NCI-H146 treated with DMSO at 0.1 percent for 48 hours (cell line): Measurements from ENCODE around the gene HDAC9.

ENCODE experiments used
- DNase-seq: peaks from one replicate; lab custom pipeline; 2025; ENCODE audit not compliant: unreplicated experiment; lab: John Stamatoyannopoulos, UW

The HDAC9 gene

DNA sequence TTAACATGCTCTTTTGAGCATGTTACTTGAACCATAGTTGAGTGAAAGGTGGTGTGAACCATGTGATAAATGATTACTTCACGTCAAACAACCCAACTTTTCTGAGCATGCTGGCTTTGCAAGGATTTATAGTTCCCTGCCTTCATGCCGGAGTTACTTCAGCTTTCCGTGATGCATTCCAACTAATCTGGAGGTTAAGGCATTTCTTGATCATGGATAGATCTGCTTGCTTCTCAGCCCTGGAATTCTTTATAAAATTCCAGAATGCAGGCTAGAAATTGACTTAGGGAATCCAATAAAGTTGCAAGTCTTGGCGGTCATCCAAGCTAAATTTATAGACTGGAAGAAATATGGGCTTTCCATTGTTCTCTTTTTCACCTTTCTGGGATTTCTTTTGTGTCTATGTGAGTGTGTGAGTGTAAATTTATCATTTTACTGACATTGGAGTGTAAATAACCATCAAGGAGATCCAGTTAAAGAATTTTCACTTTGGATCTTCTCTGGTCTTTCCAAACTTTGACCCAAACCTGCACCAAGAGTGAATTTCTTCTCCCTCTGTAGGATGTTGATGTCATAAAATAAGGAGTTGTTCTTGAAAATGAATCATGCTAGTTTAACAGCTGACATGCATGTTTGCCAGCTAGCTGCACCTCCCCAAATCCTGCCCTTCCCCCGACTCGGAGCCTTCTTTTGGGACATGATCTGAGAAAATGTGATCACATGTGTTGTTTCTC is 332.9 kb downstream of the HDAC9 start:
- DNase-seq: no peak

DNA sequence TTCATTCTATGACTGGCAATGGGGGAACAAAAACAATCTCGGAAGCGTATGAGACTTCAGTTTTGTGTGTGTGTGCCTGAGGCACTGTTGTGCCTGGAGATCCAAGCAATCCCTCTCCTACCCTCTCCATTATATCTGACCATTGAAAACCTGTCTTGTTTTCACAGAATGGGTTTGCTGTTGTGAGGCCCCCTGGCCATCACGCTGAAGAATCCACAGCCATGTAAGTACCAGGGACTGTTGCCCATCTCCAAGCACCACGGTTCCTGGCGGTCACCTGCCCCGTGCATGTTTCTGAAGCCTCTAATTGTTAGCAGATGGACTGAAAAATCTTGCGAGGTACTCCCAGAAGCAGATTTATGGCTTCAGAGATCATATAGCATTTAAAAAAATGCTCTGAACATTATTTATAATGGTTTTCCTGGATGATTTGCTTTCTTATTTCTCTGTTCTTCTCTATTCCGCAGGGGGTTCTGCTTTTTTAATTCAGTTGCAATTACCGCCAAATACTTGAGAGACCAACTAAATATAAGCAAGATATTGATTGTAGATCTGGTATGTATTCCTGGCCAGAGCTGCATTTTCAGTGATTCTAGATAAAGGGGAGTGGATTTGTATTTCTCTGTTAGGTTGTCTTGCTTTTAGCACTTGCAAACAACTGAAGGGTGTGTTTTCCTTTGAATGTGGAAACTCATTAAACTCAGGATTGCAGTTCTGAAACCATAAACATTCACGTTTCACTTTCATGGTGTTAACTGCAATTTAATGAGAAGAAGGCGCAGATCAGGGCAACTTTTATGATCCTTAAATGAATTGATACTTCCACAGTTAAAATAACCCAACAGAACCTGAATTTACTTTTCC is 333.7 kb downstream of the HDAC9 start:
- no peak for DNase-seq

DNA sequence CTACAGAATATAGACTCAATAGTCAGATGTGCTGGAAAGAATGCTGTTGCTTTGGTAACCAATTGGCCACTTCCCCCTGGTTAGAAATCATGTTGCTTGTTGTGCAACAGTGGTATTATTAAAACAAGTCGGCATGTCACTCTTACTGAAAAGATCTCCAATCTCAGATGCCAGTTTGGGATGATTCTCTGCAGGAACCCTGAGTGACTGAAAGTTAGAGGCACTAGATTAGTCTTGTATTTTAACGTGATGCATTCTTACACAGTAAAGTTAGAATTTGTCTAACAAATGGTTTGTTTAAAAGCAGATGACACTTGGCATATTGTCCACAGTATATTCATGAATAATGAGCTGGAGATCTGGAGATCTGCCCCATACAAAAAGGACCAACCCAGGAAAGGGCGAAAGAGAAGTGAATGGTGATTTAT is 334.3 kb downstream of the HDAC9 start:
- DNase-seq: no peak

DNA sequence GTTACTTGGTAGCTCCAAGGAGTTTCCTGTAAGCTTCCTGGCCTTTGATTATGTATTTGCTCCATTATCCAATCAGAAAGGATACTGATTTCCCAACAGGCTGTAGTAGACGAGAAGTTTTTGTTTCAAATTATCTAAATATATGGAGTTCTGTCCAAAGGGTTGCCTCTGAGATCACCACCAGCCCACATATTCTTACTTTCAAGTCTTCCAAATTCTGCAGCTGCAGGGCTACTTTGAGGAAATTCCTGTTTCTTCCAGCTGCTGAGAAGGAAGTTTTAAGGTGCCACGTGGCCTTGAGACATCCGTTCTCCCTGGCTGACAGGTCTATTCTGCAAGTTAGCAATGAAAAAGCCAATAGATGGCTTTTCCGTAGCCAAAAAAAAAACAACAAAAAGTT is 335.9 kb downstream of the HDAC9 start:
- DNase-seq: no peak

DNA sequence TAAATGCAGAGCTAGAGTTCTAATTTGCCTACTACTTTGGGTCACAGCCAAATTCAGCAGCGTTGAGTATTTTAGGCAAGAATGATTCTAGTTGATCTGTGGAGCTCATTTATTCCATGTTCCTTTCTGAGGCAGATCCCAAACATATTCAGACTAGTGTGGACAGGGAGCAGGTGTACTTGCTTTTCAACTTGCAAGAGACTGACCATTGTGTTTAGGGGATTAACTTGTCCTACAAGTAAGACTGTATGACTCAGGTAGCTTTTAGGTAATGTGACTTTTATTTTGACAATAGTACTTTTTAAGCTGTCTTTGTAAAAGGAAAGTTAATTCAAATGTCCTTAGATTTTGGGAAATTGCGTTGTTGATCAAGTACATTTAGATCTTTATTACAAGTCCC is 336.4 kb downstream of the HDAC9 start:
- no peak for DNase-seq

DNA sequence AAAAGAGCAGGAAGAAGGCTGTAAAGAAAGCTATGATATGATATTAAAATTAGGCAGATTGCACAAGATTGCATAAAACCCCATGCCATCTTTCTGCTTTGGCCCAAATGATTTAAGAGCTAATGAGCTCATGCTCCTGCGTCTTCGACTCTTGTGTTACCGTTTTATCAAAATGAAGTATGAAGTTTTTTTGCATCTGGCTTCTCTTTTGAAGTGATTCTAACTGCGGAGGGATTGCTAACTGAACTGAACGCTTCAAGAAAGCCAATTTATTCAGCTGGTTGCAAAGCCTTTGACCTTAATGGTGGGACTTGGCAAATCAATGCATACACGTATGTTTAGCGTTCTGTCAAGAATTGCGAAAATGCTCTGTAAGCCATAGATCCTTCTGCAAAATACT is 339.0 kb downstream of the HDAC9 start:
- DNase-seq: no peak

DNA sequence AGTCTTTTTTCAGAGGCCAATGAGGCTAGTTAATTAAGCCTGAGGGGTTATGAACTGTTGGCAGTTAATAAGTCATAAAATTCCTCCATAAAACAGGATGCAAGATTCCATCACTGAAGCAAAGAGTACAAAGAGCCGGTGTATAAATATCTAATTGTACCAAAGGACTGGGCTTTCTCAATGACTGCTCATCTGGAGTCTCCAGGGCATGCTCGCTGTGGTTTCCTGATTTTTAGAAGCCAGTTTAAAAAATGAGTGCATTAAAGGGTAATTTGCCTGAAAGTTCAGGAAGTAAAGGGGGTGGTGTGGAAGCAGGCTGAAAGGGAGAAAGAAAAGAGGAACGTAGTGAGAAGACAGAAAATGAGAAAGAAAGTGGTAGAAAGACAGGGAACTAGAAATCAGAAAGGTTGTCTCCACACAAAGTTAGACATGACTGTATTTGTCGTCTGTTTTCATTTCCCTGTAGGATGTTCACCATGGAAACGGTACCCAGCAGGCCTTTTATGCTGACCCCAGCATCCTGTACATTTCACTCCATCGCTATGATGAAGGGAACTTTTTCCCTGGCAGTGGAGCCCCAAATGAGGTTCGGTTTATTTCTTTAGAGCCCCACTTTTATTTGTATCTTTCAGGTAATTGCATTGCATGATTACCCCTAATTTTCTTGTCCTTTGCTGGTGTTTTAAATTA is 339.6 kb downstream of the HDAC9 start:
- DNase-seq: no peak

DNA sequence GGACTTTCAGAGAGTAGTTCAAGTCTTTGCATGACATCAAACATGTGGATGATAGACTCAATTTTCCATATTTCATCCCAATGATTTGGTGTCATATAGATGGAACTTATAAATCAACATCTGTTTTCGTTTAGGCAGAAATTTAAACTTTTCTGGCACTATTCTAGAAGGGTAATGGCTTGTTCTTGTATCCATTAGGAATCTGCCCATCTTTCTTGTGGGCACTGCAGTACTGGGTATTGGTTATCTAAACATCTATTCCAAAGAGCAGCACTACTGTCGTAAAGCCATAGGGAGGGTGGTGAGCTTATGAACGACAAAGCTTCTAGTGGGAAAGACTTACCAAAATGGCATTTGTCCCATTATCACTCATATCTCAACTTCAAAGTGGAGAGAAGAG is 348.4 kb downstream of the HDAC9 start:
- DNase-seq: no peak

DNA sequence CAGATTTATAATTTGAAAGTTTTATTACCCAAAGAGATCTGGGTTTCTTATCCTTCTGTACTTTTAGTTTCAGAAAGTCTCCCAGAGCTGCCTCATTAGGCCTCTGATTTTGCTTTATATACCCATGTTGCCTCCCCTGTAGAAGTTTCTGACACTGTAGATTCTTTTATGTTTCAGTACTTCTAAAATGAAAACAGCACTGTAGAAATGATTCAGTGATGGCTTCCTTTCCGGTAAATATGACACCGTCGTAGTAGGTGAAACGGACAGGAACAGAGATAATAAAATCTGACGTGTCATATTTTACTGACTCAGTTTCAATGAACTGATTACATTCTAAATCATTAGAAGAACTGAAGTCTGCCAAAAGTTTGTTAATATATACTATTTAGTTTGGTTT is 349.2 kb downstream of the HDAC9 start:
- no peak for DNase-seq

DNA sequence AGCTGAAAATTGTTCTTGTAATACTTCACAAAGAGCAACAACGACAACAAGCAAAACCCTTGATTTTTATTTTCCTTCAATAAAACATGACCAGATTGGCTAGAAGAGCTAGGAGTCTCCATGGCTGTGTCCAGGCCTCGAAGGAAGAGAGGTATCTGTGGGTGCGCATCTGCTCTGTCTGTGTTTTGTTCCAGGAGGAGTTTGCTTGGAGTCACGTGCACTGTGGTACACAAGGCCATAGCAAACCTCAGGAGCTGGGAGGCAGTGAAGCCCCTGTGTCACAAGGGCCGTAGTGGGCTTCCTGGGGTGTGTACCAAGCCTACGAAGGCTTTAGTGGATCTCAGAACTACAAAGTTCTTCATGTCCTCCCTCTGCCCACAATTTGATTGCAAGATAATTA is 350.2 kb downstream of the HDAC9 start:
- no peak for DNase-seq

DNA sequence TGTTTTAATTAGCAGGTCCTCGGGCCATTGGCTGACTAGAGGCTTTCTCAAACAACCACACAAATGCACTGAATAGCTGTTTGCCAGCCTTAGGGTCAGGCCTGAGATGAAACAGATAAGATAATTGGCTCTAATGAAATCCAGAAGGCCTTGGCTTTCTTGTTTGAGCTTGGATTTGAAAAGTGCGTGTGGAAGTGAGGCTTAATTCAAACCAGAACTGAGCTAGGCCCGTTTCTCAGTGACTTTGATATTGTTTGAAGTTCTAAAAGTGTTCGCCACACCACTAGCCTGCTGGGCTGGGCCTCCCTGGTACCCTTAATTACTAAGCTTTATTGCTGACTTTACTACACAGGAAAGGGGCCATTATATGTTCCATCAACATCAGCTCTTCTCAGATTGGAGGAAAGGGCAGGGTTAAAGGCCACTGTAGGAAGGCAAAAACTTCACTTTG is 351.2 kb downstream of the HDAC9 start:
- DNase-seq: peak; percentile 25

DNA sequence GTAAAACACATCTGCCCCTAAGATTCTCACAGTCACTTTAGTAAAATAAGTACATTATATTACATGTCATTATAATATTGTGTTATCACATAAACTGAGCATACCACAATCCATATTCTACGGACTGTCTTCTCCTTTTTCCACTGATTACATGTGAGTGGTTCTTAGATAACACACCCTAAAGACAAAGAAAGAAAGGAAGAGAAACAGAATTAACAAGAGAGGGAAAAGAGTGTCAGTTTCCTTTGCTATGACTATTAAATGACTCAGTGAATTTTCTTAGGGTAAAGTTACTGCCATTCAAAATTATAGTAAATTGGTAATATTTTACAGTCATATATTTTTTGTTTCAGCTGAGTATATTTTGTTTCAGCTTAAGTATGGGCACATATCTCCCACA is 353.6 kb downstream of the HDAC9 start:
- no peak for DNase-seq

DNA sequence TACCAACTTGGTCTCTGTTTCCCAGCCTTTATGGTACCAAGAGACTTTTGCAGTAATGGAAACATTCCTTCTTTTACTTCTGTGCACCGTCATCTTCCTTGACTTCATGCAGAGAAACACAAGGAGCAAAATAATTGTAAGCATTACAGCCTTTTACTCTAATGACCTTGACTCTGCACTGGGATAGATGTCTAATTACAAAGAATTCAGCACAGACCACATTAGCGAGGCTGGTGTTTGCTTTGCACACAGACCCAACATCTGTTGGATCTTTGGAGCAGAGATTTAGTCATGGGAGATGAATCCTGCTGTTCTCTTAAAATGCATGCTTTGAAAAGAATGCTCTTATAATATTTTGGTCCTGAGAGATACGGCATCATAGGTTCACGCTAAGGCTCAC is 360.2 kb downstream of the HDAC9 start:
- no peak for DNase-seq

DNA sequence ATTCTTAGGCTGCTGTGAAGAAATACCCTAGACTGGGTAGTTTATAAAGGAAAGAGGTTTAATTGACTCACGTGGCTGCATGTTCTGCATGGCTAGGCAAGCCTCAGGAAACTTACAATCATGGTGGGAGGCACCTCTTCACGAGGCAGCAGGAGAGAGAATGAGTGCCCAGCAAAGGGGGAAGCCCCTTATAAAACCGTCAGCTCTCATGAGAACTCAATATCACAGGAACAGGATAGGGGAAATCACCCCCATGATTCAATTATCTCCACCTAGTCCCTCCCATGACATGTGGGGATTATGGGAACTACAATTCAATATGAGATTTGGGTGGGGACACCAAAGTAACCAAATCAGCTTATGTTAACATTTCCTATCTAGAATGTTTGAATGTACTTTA is 362.7 kb downstream of the HDAC9 start:
- DNase-seq: no peak

DNA sequence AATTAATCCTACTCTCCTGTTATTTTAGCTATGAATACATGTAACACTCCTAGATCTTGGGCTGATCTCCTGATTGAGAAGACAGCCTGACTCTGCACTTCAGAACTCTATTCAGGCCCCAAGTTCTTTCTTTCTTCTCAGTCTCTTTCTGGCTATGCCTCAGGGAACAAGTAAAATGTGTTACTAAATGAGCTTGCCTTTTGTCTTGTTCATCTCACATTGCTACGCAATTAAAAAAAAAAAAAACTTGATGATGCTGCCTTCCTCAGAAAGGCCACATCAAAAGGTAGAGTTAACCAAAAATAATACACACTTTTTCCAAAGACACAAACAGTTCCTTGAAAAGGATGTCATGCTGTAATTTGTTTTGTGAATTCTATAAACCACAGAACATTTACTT is 363.8 kb downstream of the HDAC9 start:
- no peak for DNase-seq

DNA sequence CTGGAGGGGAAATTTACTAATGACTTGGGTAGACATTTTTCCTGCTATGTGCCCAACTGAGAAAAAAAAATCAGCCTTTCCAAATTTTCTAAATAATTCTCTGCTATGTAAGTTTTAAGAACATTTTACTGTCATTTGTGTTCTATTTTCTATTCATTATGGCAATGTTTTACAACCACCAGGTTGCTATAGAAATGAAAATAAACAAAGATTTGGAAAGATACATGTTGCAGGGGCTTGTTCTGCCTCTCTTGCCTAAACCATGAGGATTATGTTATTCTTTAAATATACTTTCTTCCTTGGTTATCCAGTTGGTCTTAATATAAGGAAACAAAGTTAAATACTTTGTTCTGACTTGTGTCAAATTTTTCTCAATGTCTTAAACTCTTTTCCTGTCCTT is 364.7 kb downstream of the HDAC9 start:
- no peak for DNase-seq

DNA sequence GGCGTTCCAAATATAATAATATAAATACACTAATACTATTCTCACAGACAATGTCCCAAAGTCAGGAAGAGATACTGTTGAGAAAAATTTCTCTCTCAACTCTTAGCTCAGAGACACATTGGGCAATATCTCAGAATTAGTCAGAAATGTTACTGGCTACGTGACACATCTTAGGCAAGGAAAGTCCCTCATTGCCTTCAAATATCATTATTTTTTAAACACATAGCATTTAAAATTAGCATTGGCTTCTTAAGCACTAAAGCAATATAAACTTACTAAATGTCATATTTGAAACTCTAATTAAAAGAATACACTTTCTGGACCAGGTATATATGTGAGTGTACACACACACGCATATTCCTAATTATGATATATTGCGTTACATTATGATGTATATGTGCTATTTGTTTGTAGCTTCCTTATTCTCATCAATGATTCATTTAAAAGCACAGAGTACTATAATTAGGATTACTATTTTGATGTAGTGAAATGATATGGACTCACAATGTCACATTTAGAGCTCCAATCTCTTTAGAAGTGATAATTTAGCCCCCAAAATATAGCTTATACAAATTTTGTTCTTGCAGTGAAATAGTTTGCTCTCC is 366.1 kb downstream of the HDAC9 start:
- DNase-seq: no peak

DNA sequence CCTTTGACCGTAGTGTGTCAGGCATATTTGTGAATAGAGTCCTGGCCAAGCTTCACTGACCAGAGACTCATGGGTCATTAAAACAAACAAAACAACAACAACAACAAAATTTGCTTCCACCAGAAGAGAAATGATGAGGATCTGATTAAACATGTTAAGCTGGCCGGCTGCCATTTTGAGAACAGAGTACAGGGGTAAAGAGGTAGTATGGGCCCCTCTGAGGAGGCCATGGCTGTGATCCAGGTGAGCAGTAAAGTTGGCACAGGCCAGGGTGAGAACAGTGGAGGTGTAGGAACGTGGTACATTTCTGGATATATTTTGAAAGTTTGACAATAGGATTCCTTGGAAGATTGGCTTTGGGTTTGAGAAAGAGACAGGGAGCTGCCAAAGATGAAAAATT is 369.4 kb downstream of the HDAC9 start:
- DNase-seq: no peak

DNA sequence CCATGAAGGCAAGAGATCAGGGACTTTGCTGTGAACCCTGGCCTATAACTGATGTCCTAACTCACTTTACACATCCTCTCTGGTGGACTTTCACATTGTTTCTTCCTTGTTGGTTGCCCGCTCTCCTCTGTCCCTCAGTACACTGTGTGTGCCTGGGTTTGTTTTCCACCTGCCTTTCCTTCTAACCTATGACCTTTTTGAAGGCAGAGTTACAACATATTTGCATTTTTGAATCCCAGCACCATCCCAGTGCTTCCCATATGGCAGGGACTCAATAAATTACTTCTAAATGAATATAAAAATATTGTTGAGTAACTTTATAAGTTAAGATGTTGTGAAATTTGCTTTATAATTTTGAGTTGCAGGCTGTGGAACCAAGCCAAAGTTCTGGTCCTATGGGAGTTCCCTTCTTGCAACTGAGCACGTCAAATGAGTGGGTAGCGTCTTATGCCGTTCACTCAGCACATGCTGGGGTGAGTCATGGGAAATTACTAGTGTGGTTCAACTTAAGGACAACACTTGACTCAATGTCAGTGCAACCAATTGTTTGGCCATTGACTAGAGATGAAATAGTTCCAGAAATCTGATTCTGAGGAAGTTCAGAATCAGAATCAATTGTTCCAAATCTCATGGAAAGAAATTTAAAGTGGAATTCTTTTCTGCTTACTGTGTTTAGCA is 370.9 kb downstream of the HDAC9 start:
- DNase-seq: no peak

DNA sequence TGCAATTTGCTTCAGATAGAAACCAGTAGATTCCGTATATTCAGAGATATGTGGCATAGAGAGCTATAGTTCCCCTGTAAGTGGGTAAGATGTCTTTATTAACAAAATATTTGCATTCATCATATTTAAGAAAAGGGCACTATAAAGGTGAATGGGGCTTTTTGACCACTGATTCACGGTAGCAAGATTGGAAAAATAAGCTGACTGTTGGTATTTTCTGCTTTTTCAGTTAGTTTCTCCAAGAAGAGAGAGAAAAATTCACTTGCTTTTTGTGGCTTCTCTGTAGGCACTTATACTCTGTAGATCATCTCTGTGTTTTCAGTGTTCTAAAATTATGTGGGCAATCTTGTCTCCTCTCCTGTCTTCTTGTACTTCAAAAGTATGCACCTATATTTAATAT is 376.8 kb downstream of the HDAC9 start:
- DNase-seq: no peak
